GM12878 (cell line): ENCODE results near the gene RTN4RL1. TPM values are rescaled to one million over a fixed set of nuclear protein-coding genes. Genes with fewer than 3 reads are reported as not detected.
A peak's percentile ranks its signal among the peaks of the same experiment; 100 is the strongest.

Source experiments
- EP300 ChIP-seq, 2 experiments: fragments of 150-350 bp in 1 of 2; IDR thresholded peaks; 2 replicates each; pipeline ENCODE4 v1.6.1; 2011 to 2012; ENCODE audit warnings: low read depth in 2 of 2, low read length in 2 of 2, borderline replicate concordance in 1 of 2, improper control_type of control experiment in 1 of 2, inconsistent platforms in 1 of 2; ENCODE audit not compliant: control insufficient read depth in 1 of 2
- ETV6 ChIP-seq, 2 experiments: fragments of 450-650 bp in 1 of 2; IDR thresholded peaks in 1 of 2; conservative IDR thresholded peaks in 1 of 2; 2 replicates each; pipeline ENCODE4 v1.6.1; 2014; ENCODE audit warnings: antibody characterized with exemption in 1 of 2, borderline replicate concordance in 1 of 2, low read depth in 1 of 2, mild to moderate bottlenecking in 1 of 2, moderate library complexity in 1 of 2
- FOS ChIP-seq: IDR thresholded peaks from 3 replicates; pipeline ENCODE4 v1.6.1; 2011; ENCODE audit warnings: borderline replicate concordance; ENCODE audit not compliant: insufficient read length; ENCODE audit errors: extremely low read depth
- GABPA ChIP-seq: IDR thresholded peaks from 2 replicates; pipeline ENCODE4 v1.6.1; 2014; ENCODE audit warnings: antibody characterized with exemption, low read depth, mild to moderate bottlenecking, inconsistent platforms
- MTA2 ChIP-seq: fragments of 450-650 bp; IDR thresholded peaks from 2 replicates; pipeline ENCODE4 v1.6.1; 2016; ENCODE audit warnings: low read depth, mild to moderate bottlenecking, moderate library complexity
- MYB ChIP-seq: fragments of 150-350 bp; IDR thresholded peaks from 2 replicates; pipeline ENCODE4 v1.6.1; 2014; ENCODE audit warnings: mild to moderate bottlenecking, low read depth, low read length, borderline replicate concordance
- PML ChIP-seq: IDR thresholded peaks from 2 replicates; pipeline ENCODE4 v1.6.1; 2012; ENCODE audit warnings: low read length, inconsistent platforms
- POLR2A ChIP-seq: IDR thresholded peaks from 2 replicates; pipeline ENCODE4 v1.6.1; 2011; ENCODE audit warnings: low read depth, mild to moderate bottlenecking, low read length
- USF1 ChIP-seq: IDR thresholded peaks from 2 replicates; pipeline ENCODE4 v1.6.1; 2011; ENCODE audit warnings: borderline replicate concordance, low read depth, mild to moderate bottlenecking, moderate library complexity, mixed read lengths, low read length; ENCODE audit not compliant: insufficient read depth; ENCODE audit errors: extremely low read length
- ZNF217 ChIP-seq: fragments of 450-650 bp; IDR thresholded peaks from 2 replicates; pipeline ENCODE4 v1.6.1; 2017; ENCODE audit warnings: antibody characterized with exemption, mild to moderate bottlenecking
- ZNF24 ChIP-seq: fragments of 450-650 bp; IDR thresholded peaks from 2 replicates; pipeline ENCODE4 v1.6.1; 2017; ENCODE audit warnings: antibody characterized with exemption, mild to moderate bottlenecking
- polyA plus RNA-seq, 11 experiments: library from polyadenylated mRNA; depleted of rRNA in 4 of 11; unstranded in 6 of 11; stranded (reverse) in 5 of 11; fragments of >200 nt; fragmentation: Nextera tagmentation in 4 of 11; fragmentation: Illumina TruSeq in 1 of 11; extraction: Ambion mirVana in 4 of 11; extraction: Trizol in 1 of 11; gene quantifications; 1 replicate in 1 of 11; 2 replicates in 10 of 11; pipeline versions ENCODE4 v1.2.1 to v1.2.3, GENCODE V29; 2011 to 2016; ENCODE audit warnings: inconsistent platforms in 2 of 11, missing spikeins in 2 of 11, low read depth in 1 of 11
- total RNA-seq, 4 experiments: library from RNA; depleted of rRNA in 3 of 4; stranded (reverse); fragments of >200 nt in 3 of 4; fragmentation: Illumina TruSeq in 1 of 4; extraction: Trizol in 1 of 4; gene quantifications; 2 replicates each; pipeline versions ENCODE4 v1.2.1 to v1.2.3, GENCODE V29; 2013 to 2021
- TF ChIP-seq, protein P1 (sequence below): IDR thresholded peaks from 2 replicates; pipeline ENCODE4 v1.6.1; 2012; ENCODE audit warnings: improper control_type of control experiment, low read depth, low read length; ENCODE audit not compliant: insufficient replicate concordance
- TF ChIP-seq, protein P2 (sequence below): IDR thresholded peaks from 2 replicates; pipeline ENCODE4 v1.6.1; 2012; ENCODE audit warnings: low read depth, low read length, improper control_type of control experiment
- TF ChIP-seq, protein P3 (sequence below): IDR thresholded peaks from 2 replicates; pipeline ENCODE4 v1.6.1; 2012; ENCODE audit warnings: mild to moderate bottlenecking, low read depth, low read length

Gene RTN4RL1
- total and polyA plus RNA-seq, 10 of the 15 experiments (the other 5 are each of a cell fraction or from before 2014, with no cell fraction given): 0.08 to 0.11 (median 0.10) TPM; not detected in 7

GRCh38 chr17:2057760-2058585 lies 32.8 kb upstream of the RTN4RL1 start (continued):
- TF ChIP-seq, protein P1, sequence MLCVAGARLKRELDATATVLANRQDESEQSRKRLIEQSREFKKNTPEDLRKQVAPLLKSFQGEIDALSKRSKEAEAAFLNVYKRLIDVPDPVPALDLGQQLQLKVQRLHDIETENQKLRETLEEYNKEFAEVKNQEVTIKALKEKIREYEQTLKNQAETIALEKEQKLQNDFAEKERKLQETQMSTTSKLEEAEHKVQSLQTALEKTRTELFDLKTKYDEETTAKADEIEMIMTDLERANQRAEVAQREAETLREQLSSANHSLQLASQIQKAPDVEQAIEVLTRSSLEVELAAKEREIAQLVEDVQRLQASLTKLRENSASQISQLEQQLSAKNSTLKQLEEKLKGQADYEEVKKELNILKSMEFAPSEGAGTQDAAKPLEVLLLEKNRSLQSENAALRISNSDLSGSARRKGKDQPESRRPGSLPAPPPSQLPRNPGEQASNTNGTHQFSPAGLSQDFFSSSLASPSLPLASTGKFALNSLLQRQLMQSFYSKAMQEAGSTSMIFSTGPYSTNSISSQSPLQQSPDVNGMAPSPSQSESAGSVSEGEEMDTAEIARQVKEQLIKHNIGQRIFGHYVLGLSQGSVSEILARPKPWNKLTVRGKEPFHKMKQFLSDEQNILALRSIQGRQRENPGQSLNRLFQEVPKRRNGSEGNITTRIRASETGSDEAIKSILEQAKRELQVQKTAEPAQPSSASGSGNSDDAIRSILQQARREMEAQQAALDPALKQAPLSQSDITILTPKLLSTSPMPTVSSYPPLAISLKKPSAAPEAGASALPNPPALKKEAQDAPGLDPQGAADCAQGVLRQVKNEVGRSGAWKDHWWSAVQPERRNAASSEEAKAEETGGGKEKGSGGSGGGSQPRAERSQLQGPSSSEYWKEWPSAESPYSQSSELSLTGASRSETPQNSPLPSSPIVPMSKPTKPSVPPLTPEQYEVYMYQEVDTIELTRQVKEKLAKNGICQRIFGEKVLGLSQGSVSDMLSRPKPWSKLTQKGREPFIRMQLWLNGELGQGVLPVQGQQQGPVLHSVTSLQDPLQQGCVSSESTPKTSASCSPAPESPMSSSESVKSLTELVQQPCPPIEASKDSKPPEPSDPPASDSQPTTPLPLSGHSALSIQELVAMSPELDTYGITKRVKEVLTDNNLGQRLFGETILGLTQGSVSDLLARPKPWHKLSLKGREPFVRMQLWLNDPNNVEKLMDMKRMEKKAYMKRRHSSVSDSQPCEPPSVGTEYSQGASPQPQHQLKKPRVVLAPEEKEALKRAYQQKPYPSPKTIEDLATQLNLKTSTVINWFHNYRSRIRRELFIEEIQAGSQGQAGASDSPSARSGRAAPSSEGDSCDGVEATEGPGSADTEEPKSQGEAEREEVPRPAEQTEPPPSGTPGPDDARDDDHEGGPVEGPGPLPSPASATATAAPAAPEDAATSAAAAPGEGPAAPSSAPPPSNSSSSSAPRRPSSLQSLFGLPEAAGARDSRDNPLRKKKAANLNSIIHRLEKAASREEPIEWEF: peak; percentile 9
- TF ChIP-seq USF1: peak; percentile 45
- TF ChIP-seq, protein P2, sequence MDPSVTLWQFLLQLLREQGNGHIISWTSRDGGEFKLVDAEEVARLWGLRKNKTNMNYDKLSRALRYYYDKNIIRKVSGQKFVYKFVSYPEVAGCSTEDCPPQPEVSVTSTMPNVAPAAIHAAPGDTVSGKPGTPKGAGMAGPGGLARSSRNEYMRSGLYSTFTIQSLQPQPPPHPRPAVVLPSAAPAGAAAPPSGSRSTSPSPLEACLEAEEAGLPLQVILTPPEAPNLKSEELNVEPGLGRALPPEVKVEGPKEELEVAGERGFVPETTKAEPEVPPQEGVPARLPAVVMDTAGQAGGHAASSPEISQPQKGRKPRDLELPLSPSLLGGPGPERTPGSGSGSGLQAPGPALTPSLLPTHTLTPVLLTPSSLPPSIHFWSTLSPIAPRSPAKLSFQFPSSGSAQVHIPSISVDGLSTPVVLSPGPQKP: no peak
- TF ChIP-seq, protein P3, sequence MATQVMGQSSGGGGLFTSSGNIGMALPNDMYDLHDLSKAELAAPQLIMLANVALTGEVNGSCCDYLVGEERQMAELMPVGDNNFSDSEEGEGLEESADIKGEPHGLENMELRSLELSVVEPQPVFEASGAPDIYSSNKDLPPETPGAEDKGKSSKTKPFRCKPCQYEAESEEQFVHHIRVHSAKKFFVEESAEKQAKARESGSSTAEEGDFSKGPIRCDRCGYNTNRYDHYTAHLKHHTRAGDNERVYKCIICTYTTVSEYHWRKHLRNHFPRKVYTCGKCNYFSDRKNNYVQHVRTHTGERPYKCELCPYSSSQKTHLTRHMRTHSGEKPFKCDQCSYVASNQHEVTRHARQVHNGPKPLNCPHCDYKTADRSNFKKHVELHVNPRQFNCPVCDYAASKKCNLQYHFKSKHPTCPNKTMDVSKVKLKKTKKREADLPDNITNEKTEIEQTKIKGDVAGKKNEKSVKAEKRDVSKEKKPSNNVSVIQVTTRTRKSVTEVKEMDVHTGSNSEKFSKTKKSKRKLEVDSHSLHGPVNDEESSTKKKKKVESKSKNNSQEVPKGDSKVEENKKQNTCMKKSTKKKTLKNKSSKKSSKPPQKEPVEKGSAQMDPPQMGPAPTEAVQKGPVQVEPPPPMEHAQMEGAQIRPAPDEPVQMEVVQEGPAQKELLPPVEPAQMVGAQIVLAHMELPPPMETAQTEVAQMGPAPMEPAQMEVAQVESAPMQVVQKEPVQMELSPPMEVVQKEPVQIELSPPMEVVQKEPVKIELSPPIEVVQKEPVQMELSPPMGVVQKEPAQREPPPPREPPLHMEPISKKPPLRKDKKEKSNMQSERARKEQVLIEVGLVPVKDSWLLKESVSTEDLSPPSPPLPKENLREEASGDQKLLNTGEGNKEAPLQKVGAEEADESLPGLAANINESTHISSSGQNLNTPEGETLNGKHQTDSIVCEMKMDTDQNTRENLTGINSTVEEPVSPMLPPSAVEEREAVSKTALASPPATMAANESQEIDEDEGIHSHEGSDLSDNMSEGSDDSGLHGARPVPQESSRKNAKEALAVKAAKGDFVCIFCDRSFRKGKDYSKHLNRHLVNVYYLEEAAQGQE: no peak
- no peak for TF ChIP-seq MYB
- TF ChIP-seq POLR2A: peak; percentile 88
- TF ChIP-seq PML: no peak
- TF ChIP-seq MTA2: no peak
- TF ChIP-seq ZNF24: no peak
- TF ChIP-seq EP300 (IDR thresholded peaks at IDR 0.05; ENCODE audit: borderline replicate concordance in 1 of 2, control insufficient read depth in 1 of 2, low read depth in 2 of 2, low read length in 2 of 2): 0 out of 4 replicates have a peak, but pooled peaks of 1 of the 2 experiments have one; percentile 27
- no peak for TF ChIP-seq GABPA
- no peak for TF ChIP-seq FOS
- no peak for TF ChIP-seq ETV6 (conservative IDR thresholded peaks at IDR 0.05 in 1 of 2, IDR thresholded peaks at IDR 0.05 in 1 of 2; ENCODE audit: borderline replicate concordance in 1 of 2, low read depth in 1 of 2)
- 0 out of 2 replicates have a peak, but pooled peaks have one; percentile 37 for TF ChIP-seq ZNF217
